ENCODE measurements around the gene ZNF277.

ZNF277 gene

GRCh38 chr7:112262855-112263487 lies 56.5 kb downstream of the ZNF277 start:
- Histone ChIP-seq H3K27ac (ENCODE audit: extremely low read depth, low read depth, low read length) (peak overlapping the region; percentile 42; the same call in 1 of the 2 replicates), H3K4me1 (ENCODE audit: control insufficient read depth, insufficient read depth, low read length) (peaks cover 15% of the 10 kb centered on the region), H3K36me3 (ENCODE audit: control insufficient read depth in 2 of 2, insufficient read depth in 1 of 2, low read length in 2 of 2) (no peaks in the 10 kb centered on the region), H3K9me3 (ENCODE audit: control insufficient read depth, insufficient read depth, low read depth, low read length) (no peaks in the 10 kb centered on the region), H3K4me3 (ENCODE audit: low read depth, low read length) (no peak overlapping the region)
- no peak for TF ChIP-seq ZNF621 (tag by site-specific recombination; IDR thresholded peaks at IDR 0.05)
- TF ChIP-seq PRDM6 (tag by site-specific recombination; IDR thresholded peaks at IDR 0.05), result peak; percentile 44; the same call in 1 of the 2 replicates
- peak; percentile 92 for TF ChIP-seq ZBTB6 (tag by site-specific recombination; IDR thresholded peaks at IDR 0.05)
- 0 out of 2 replicates have a peak, but pooled peaks have one; percentile 1 for TF ChIP-seq ZSCAN30 (tag by site-specific recombination; IDR thresholded peaks at IDR 0.05)
- TF ChIP-seq MZF1 (tag by site-specific recombination; IDR thresholded peaks at IDR 0.05; ENCODE audit: borderline replicate concordance), result 0 out of 2 replicates have a peak, but pooled peaks have one; percentile 23
- ChIA-PET CTCF (interaction anchor here (0.6 to 1.0 kb wide), 2 partner anchors 10 to 407 kb away, joined by 3 to 4 read pairs; no protein-coding TSS in a partner anchor), POLR2A (no interaction called here)

GRCh38 chr7:112263519-112263918 lies 57.0 kb downstream of the ZNF277 start:
- Histone ChIP-seq H3K9me3 (ENCODE audit: control insufficient read depth, insufficient read depth, low read depth, low read length) (no peaks in the 10 kb centered on the region), H3K4me3 (ENCODE audit: low read depth, low read length) (no peak overlapping the region), H3K36me3 (ENCODE audit: control insufficient read depth in 2 of 2, insufficient read depth in 1 of 2, low read length in 2 of 2) (no peaks in the 10 kb centered on the region), H3K27ac (ENCODE audit: extremely low read depth, low read depth, low read length) (0 out of 2 replicates have a peak overlapping the region, but pooled peaks have one; percentile 34), H3K4me1 (ENCODE audit: control insufficient read depth, insufficient read depth, low read length) (peaks cover 17% of the 10 kb centered on the region)
- POLR2A ChIA-PET, result no interaction called here
- CTCF ChIA-PET, result interaction anchor here (1.0 kb wide), 1 partner anchor 10 kb away, joined by 3 read pairs; no protein-coding TSS in a partner anchor
- TF ChIP-seq ZNF266 (tag by site-specific recombination; IDR thresholded peaks at IDR 0.05; ENCODE audit: low read depth) (no peak), YY2 (tag by site-specific recombination; IDR thresholded peaks at IDR 0.05) (no peak), ZNF664 (tag by site-specific recombination; IDR thresholded peaks at IDR 0.05) (no peak), CTCF (tag by site-specific recombination; IDR thresholded peaks at IDR 0.05) (no peak), ZNF221 (tag by site-specific recombination; IDR thresholded peaks at IDR 0.05; ENCODE audit: borderline replicate concordance) (no peak), KLF7 (tag by site-specific recombination; IDR thresholded peaks at IDR 0.05; ENCODE audit: borderline replicate concordance) (no peak; the same call in 1 of the 2 replicates), KLF8 (tag by site-specific recombination; IDR thresholded peaks at IDR 0.05) (no peak), ZSCAN23 (tag by site-specific recombination; IDR thresholded peaks at IDR 0.05) (no peak), ZNF521 (tag by site-specific recombination; IDR thresholded peaks at IDR 0.05) (no peak), ZXDB (tag by site-specific recombination; IDR thresholded peaks at IDR 0.05) (peak; percentile 28; the same call in 1 of the 2 replicates), FEZF1 (tag by site-specific recombination; IDR thresholded peaks at IDR 0.05) (peak; percentile 93), ZNF580 (tag by site-specific recombination; IDR thresholded peaks at IDR 0.05) (peak; percentile 81), GFI1B (tag by site-specific recombination; IDR thresholded peaks at IDR 0.05) (no peak), ZNF37A (tag by site-specific recombination; IDR thresholded peaks at IDR 0.05) (no peak), ZBTB48 (tag by site-specific recombination; IDR thresholded peaks at IDR 0.05) (no peak), ZNF76 (tag by site-specific recombination; IDR thresholded peaks at IDR 0.05; ENCODE audit: borderline replicate concordance, low read depth) (no peak), ZBTB49 (tag by site-specific recombination; IDR thresholded peaks at IDR 0.05; ENCODE audit: low read depth) (no peak), ZNF362 (tag by site-specific recombination; IDR thresholded peaks at IDR 0.05) (no peak), RBAK (tag by site-specific recombination; IDR thresholded peaks at IDR 0.05) (no peak)
